GM12878 (cell line): Measurements from ENCODE around the gene ECM2. TPM values are rescaled to one million over a fixed set of nuclear protein-coding genes. Genes with fewer than 3 reads are reported as not detected.

ENCODE experiments used
- ATAC-seq: fragments of 200-7000 bp; cut with Tn5 transposase; 3 replicates; pipeline ENCODE4 v1.9.1; 2020; ENCODE audit warnings: mild to moderate bottlenecking, moderate library complexity
- BruUV-seq: library from RNA; stranded (reverse); fragments of 400-500 nt; replicated peaks from 2 replicates; lab custom pipeline; 2021; lab: Mats Ljungman, UMichigan
- CTCF ChIA-PET: fragments of 300-600 bp; sonication (Branson Sonifier 250); formaldehyde crosslinking; extraction: SDS; loops from one replicate; lab custom pipeline; 2021; ENCODE audit warnings: inconsistent platforms; lab: Yijun Ruan, JAX
- POLR2A ChIA-PET: fragments of 350-600 bp; formaldehyde crosslinking; extraction: SDS; loops from one replicate; lab custom pipeline; 2021; ENCODE audit warnings: inconsistent platforms; lab: Charles Lee
- RAD21 ChIA-PET: fragments of 300-600 bp; sonication (Branson Sonifier 250); formaldehyde crosslinking; loops from one replicate; lab custom pipeline; 2023; ENCODE audit warnings: antibody characterized with exemption; ENCODE audit not compliant: unreplicated experiment; lab: Charles Lee
- SMC1A ChIA-PET: fragments of 300-600 bp; sonication (Branson Sonifier 250); formaldehyde crosslinking; loops from one replicate; lab custom pipeline; 2023; ENCODE audit not compliant: unreplicated experiment, uncharacterized antibody; lab: Charles Lee
- DNase-seq: peaks from one replicate; pipeline ENCODE4 v3.0.0-alpha.2; 2011; ENCODE audit warnings: low read depth, low spot score
- FAIRE-seq: peaks from 3 replicates; lab custom pipeline; 2011; peaks lifted over from hg19 to GRCh38; lab: Jason Lieb, UNC
- H2AFZ ChIP-seq: 2 replicates; pipeline ENCODE4 v1.6.0; 2011; ENCODE audit warnings: low read depth, low read length, control low read depth; ENCODE audit not compliant: control insufficient read depth
- H3K27ac ChIP-seq: 2 replicates; pipeline ENCODE4 v1.5.1; 2011; ENCODE audit warnings: control low read depth; ENCODE audit not compliant: control insufficient read depth, insufficient read depth
- H3K27me3 ChIP-seq, 2 experiments: replicated peaks in 1 of 2; 2 replicates each; pipeline versions ENCODE4 v1.6.0 to v1.6.1; 2011; ENCODE audit warnings: low read length in 1 of 2; ENCODE audit not compliant: control insufficient read depth in 2 of 2, insufficient read depth in 2 of 2
- H3K36me3 ChIP-seq, 2 experiments: 2 replicates each; pipeline ENCODE4 v1.5.1; 2011; ENCODE audit warnings: low read length in 1 of 2; ENCODE audit not compliant: control insufficient read depth in 2 of 2, insufficient read depth in 2 of 2
- H3K4me1 ChIP-seq: 2 replicates; pipeline ENCODE4 v1.6.1; 2011; ENCODE audit warnings: mild to moderate bottlenecking, low read length, moderate library complexity, mixed read lengths; ENCODE audit not compliant: control insufficient read depth, insufficient read depth
- H3K4me2 ChIP-seq: 2 replicates; pipeline ENCODE4 v1.6.0; 2011; ENCODE audit warnings: control low read depth; ENCODE audit not compliant: control insufficient read depth, insufficient read depth
- H3K4me3 ChIP-seq: fragments of 200-600 bp; sonication (generic); 2 replicates; pipeline ENCODE4 v1.5.1; 2016
- H3K79me2 ChIP-seq: 2 replicates; pipeline ENCODE4 v1.6.0; 2011; ENCODE audit warnings: low read length; ENCODE audit not compliant: control insufficient read depth, insufficient read depth
- H3K9ac ChIP-seq: 2 replicates; pipeline ENCODE4 v1.8.0; 2011; ENCODE audit warnings: low read length, control low read depth, mixed read lengths; ENCODE audit not compliant: control insufficient read depth, insufficient read depth
- H3K9me3 ChIP-seq: replicated peaks from 3 replicates; pipeline ENCODE4 v1.5.1; 2011; ENCODE audit warnings: mild to moderate bottlenecking, low read length; ENCODE audit not compliant: control insufficient read depth, insufficient read depth
- H4K20me1 ChIP-seq: 2 replicates; pipeline ENCODE4 v1.6.0; 2011; ENCODE audit not compliant: control insufficient read depth, insufficient read depth
- HDAC2 ChIP-seq: fragments of 200-600 bp; sonication (generic); IDR thresholded peaks from 2 replicates; pipeline ENCODE4 v1.6.1; 2017
- NFXL1 ChIP-seq: fragments of 450-650 bp; IDR thresholded peaks from 2 replicates; pipeline ENCODE4 v1.6.1; 2017; ENCODE audit warnings: antibody characterized with exemption, mild to moderate bottlenecking, borderline replicate concordance
- SIN3A ChIP-seq: IDR thresholded peaks from 2 replicates; pipeline ENCODE4 v1.6.1; 2012; ENCODE audit warnings: low read depth, low read length, improper control_type of control experiment
- WGBS: methylation state at CpG from one replicate; pipeline ENCODE4 v1.1.6; 2016; ENCODE audit warnings: low lambda C conversion rate; ENCODE audit not compliant: insufficient replicate concordance, insufficient coverage; ENCODE audit errors: missing lambda C conversion rate; 5-methylcytosine and 5-hydroxymethylcytosine counted together
- in situ Hi-C: fragments of 300-500 bp; cut with MboI; formaldehyde crosslinking; loops from 9 replicates; pipeline ENCODE4 v1.14.3; 2018; ENCODE audit warnings: mixed read lengths
- intact Hi-C: fragments of 100-400 bp; cut with micrococcal nuclease; formaldehyde crosslinking; loops from one replicate; pipeline ENCODE4 v1.14.2; 2022; ENCODE audit not compliant: unreplicated experiment
- polyA plus RNA-seq, 11 experiments: library from polyadenylated mRNA; depleted of rRNA in 4 of 11; unstranded in 6 of 11; stranded (reverse) in 5 of 11; fragments of >200 nt; fragmentation: Nextera tagmentation in 4 of 11; fragmentation: Illumina TruSeq in 1 of 11; extraction: Ambion mirVana in 4 of 11; extraction: Trizol in 1 of 11; gene quantifications; 1 replicate in 1 of 11; 2 replicates in 10 of 11; pipeline versions ENCODE4 v1.2.1 to v1.2.3, GENCODE V29; 2011 to 2016; ENCODE audit warnings: inconsistent platforms in 2 of 11, missing spikeins in 2 of 11, low read depth in 1 of 11
- total RNA-seq, 4 experiments: library from RNA; depleted of rRNA in 3 of 4; stranded (reverse); fragments of >200 nt in 3 of 4; fragmentation: Illumina TruSeq in 1 of 4; extraction: Trizol in 1 of 4; gene quantifications; 2 replicates each; pipeline versions ENCODE4 v1.2.1 to v1.2.3, GENCODE V29; 2013 to 2021
- TF ChIP-seq, protein P1 (sequence below): fragments of 150-350 bp; IDR thresholded peaks from 2 replicates; pipeline ENCODE4 v1.6.1; 2016; ENCODE audit warnings: low read depth, low read length

Gene ECM2
- total and polyA plus RNA-seq, 10 of the 15 experiments (the other 5 are each of a cell fraction or from before 2014, with no cell fraction given): 0.03 to 0.67 (median 0.09) TPM; not detected in 2

DNA sequence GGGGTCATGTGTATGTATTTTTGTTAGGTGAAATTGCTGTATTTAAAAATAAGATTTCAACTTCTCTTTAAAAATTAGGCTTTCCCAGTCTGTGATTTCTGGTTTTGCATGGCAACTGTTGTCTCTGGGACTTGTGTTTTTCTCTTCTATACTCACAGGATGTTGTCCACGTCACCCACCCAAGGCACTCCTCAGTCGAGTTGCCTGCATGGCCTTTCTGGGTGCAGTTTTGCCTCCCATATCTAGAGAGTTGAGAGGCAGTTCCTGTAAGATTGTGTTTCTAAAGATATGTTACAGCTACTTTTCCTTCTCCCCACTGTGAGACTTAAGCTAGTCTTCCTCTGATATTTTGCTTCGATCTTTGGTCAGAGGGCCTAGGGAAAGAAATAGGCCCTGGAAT is 51.2 kb downstream of the ECM2 start:
- TF ChIP-seq NFXL1 (no peak), HDAC2 (no peak), SIN3A (no peak)
- TF ChIP-seq, protein P1, sequence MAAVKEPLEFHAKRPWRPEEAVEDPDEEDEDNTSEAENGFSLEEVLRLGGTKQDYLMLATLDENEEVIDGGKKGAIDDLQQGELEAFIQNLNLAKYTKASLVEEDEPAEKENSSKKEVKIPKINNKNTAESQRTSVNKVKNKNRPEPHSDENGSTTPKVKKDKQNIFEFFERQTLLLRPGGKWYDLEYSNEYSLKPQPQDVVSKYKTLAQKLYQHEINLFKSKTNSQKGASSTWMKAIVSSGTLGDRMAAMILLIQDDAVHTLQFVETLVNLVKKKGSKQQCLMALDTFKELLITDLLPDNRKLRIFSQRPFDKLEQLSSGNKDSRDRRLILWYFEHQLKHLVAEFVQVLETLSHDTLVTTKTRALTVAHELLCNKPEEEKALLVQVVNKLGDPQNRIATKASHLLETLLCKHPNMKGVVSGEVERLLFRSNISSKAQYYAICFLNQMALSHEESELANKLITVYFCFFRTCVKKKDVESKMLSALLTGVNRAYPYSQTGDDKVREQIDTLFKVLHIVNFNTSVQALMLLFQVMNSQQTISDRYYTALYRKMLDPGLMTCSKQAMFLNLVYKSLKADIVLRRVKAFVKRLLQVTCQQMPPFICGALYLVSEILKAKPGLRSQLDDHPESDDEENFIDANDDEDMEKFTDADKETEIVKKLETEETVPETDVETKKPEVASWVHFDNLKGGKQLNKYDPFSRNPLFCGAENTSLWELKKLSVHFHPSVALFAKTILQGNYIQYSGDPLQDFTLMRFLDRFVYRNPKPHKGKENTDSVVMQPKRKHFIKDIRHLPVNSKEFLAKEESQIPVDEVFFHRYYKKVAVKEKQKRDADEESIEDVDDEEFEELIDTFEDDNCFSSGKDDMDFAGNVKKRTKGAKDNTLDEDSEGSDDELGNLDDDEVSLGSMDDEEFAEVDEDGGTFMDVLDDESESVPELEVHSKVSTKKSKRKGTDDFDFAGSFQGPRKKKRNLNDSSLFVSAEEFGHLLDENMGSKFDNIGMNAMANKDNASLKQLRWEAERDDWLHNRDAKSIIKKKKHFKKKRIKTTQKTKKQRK: no peak
- ChIA-PET CTCF (no interaction called here), POLR2A (no interaction called here), SMC1A (interaction anchor here (2.2 kb wide), 1 partner anchor 8 kb away, joined by 7 read pairs; no protein-coding TSS in a partner anchor), RAD21 (no interaction called here)
- no peak overlapping the region for H3K9ac ChIP-seq
- no peak for DNase-seq
- intact Hi-C loops (no loop called here), in situ Hi-C loops (no loop called here)
- H3K36me3 ChIP-seq: no peaks in the 10 kb centered on the region
- no peak for FAIRE-seq
- 0 out of 2 replicates have a peak, but pooled peaks cover 4% of the 10 kb centered on the region for H3K4me1 ChIP-seq
- 93% methylated on average over 3 of the region's 3 CpGs for WGBS
- H3K4me3 ChIP-seq: no peak overlapping the region
- no TSS peak for BruUV-seq
- H4K20me1 ChIP-seq: no peaks in the 10 kb centered on the region
- no peak for ATAC-seq
- H3K27me3 ChIP-seq: no peaks in the 10 kb centered on the region
- no peaks in the 10 kb centered on the region for H3K9me3 ChIP-seq
- H3K27ac ChIP-seq: no peak overlapping the region
- H2AFZ ChIP-seq: no peak overlapping the region
- no peak overlapping the region for H3K4me2 ChIP-seq
- H3K79me2 ChIP-seq: no peaks in the 10 kb centered on the region
